HK-2 (cell line): ENCODE data around the gene MATR3.
A peak's percentile ranks its signal among the peaks of the same experiment; 100 is the strongest.

Source experiments
- DNase-seq: peaks from one replicate; pipeline ENCODE4 v3.0.0-alpha.2; 2018; ENCODE audit not compliant: unreplicated experiment

Gene MATR3

GRCh38 chr5:139271201-139272027, 22.1 kb upstream of the MATR3 start:
- DNase-seq: no peak

GRCh38 chr5:139272471-139273321, 20.8 kb upstream of the MATR3 start:
- no peak for DNase-seq

- no peak for DNase-seq
These were observed 20.3 kb upstream of the MATR3 start for GRCh38 chr5:139273322-139273571.

GRCh38 chr5:139273572-139274289, 19.8 kb upstream of the MATR3 start:
- DNase-seq: peak; percentile 83

- no peak for DNase-seq
These were observed 18.0 kb upstream of the MATR3 start for GRCh38 chr5:139275536-139275935.

- no peak for DNase-seq
These were observed 17.6 kb upstream of the MATR3 start for GRCh38 chr5:139275956-139276355.

GRCh38 chr5:139276426-139276825, 17.1 kb upstream of the MATR3 start:
- no peak for DNase-seq

- DNase-seq: no peak
These were observed 16.4 kb upstream of the MATR3 start for GRCh38 chr5:139277171-139277570.

GRCh38 chr5:139278540-139279274, 14.8 kb upstream of the MATR3 start:
- DNase-seq: no peak

- DNase-seq: no peak
These were observed 11.4 kb upstream of the MATR3 start for GRCh38 chr5:139282197-139282557.

GRCh38 chr5:139283252-139284166, 10.0 kb upstream of the MATR3 start:
- no peak for DNase-seq

- no peak for DNase-seq
These were observed 9.2 kb upstream of the MATR3 start for GRCh38 chr5:139284295-139284694.

GRCh38 chr5:139285651-139286392, 7.7 kb upstream of the MATR3 start:
- no peak for DNase-seq

GRCh38 chr5:139287890-139288635, 5.5 kb upstream of the MATR3 start:
- DNase-seq: no peak

GRCh38 chr5:139291051-139291450, 2.5 kb upstream of the MATR3 start:
- DNase-seq: no peak

- no peak for DNase-seq
These were observed 386 bp upstream of the MATR3 start for GRCh38 chr5:139293202-139293506.

GRCh38 chr5:139294374-139295165, 1.0 kb downstream of the MATR3 start:
- peak; percentile 79 for DNase-seq

- no peak for DNase-seq
These were observed 2.0 kb downstream of the MATR3 start for GRCh38 chr5:139295346-139296057.
